NCI-H345 (cell line): Measurements from ENCODE around the gene FLG.
A peak's percentile ranks its signal among the peaks of the same experiment; 100 is the strongest.
"Not testable (repeated sequence)": the region's sequence is repeated elsewhere in the genome, so short reads cannot be mapped to it uniquely, and the experiment has no call there.

ENCODE experiments used
- DNase-seq: peaks from one replicate; lab custom pipeline; 2025; lab: John Stamatoyannopoulos, UW

The FLG gene

GRCh38 chr1:152325111-152325510 lies at the start of gene FLG:
Gene FLG (minus strand): TSS chr1:152325239. CDS start chr1:152315456, 9,783 bp downstream.
- no peak for DNase-seq

- no peak for DNase-seq
Observed at GRCh38 chr1:152374451-152374850, 49.4 kb upstream of the FLG start.

GRCh38 chr1:152372672-152373071 lies 47.6 kb upstream of the FLG start:
- no peak for DNase-seq

GRCh38 chr1:152367436-152367835 lies 42.4 kb upstream of the FLG start:
- DNase-seq, result no peak

- DNase-seq, result no peak
Observed at GRCh38 chr1:152359906-152360305, 34.9 kb upstream of the FLG start, which contains the start of gene FLG2. Gene FLG2 (minus strand): TSS chr1:152360006. CDS start chr1:152358884, 1,122 bp downstream.

GRCh38 chr1:152356736-152357135 lies 31.7 kb upstream of the FLG start:
- no peak for DNase-seq

GRCh38 chr1:152349611-152350010 lies 24.6 kb upstream of the FLG start:
- no peak for DNase-seq

GRCh38 chr1:152348447-152348846 lies 23.4 kb upstream of the FLG start:
- no peak for DNase-seq

- DNase-seq, result peak; percentile 56
Observed at GRCh38 chr1:152347116-152347728, 22.2 kb upstream of the FLG start.

- no peak for DNase-seq
Observed at GRCh38 chr1:152344438-152344837, 19.4 kb upstream of the FLG start.

- no peak for DNase-seq
Observed at GRCh38 chr1:152343006-152343405, 18.0 kb upstream of the FLG start.

GRCh38 chr1:152335399-152335798 lies 10.4 kb upstream of the FLG start:
- no peak for DNase-seq

GRCh38 chr1:152328801-152329391 lies 3.9 kb upstream of the FLG start:
- DNase-seq, result no peak

- no peak for DNase-seq
Observed at GRCh38 chr1:152313970-152314369, 11.1 kb downstream of the FLG start.

- no peak for DNase-seq
Observed at GRCh38 chr1:152313319-152313801, 11.7 kb downstream of the FLG start.

GRCh38 chr1:152312169-152312568 lies 12.9 kb downstream of the FLG start:
- not testable (repeated sequence) for DNase-seq

GRCh38 chr1:152309955-152310354 lies 15.1 kb downstream of the FLG start:
- no peak for DNase-seq

- not testable (repeated sequence) for DNase-seq
Observed at GRCh38 chr1:152309320-152309901, 15.6 kb downstream of the FLG start.

- DNase-seq, result not testable (repeated sequence)
Observed at GRCh38 chr1:152308758-152309157, 16.3 kb downstream of the FLG start.

- not testable (repeated sequence) for DNase-seq
Observed at GRCh38 chr1:152307970-152308369, 17.1 kb downstream of the FLG start.

- not testable (repeated sequence) for DNase-seq
Observed at GRCh38 chr1:152306123-152306522, 18.9 kb downstream of the FLG start.

GRCh38 chr1:152304773-152305172 lies 20.3 kb downstream of the FLG start:
- DNase-seq, result not testable (repeated sequence)
